Panc1 (cell line): ENCODE data around the gene SV2C. TPM values are rescaled to one million over a fixed set of nuclear protein-coding genes. Genes with fewer than 3 reads are reported as not detected.

ENCODE experiments used
- ATAC-seq: fragments of 200-7000 bp; cut with Tn5 transposase; 2 replicates; pipeline ENCODE4 v1.9.1; 2020; ENCODE audit warnings: mild to moderate bottlenecking, moderate library complexity
- BruUV-seq: library from RNA; stranded (reverse); fragments of 400-500 nt; replicated peaks from 2 replicates; lab custom pipeline; 2021; lab: Mats Ljungman, UMichigan
- CTCF ChIA-PET: fragments of 300-600 bp; sonication (Branson Sonifier 250); formaldehyde crosslinking; loops from one replicate; lab custom pipeline; 2022; ENCODE audit warnings: antibody characterized with exemption; lab: Charles Lee
- POLR2A ChIA-PET: fragments of 300-600 bp; sonication (Branson Sonifier 250); formaldehyde crosslinking; loops from one replicate; lab custom pipeline; 2022; ENCODE audit warnings: antibody characterized with exemption; lab: Charles Lee
- DNase-seq: peaks from one replicate; pipeline ENCODE4 v3.0.0-alpha.2; 2010; ENCODE audit warnings: low read depth, low spot score
- H3K27ac ChIP-seq: 2 replicates; pipeline ENCODE4 v1.5.1; 2011; ENCODE audit warnings: mild to moderate bottlenecking, low read length, inconsistent platforms
- H3K27me3 ChIP-seq: fragments of 200-500 bp; sonication (Bioruptor generic); 2 replicates; pipeline ENCODE4 v1.6.0; 2014; ENCODE audit warnings: low read length, inconsistent platforms; ENCODE audit not compliant: control insufficient read depth, insufficient read depth
- H3K36me3 ChIP-seq: fragments of 200-500 bp; sonication (Bioruptor generic); 2 replicates; pipeline ENCODE4 v1.5.1; 2014; ENCODE audit warnings: inconsistent platforms, mild to moderate bottlenecking, low read length, moderate library complexity; ENCODE audit not compliant: control insufficient read depth, insufficient read depth
- H3K4me1 ChIP-seq: 2 replicates; pipeline ENCODE4 v1.5.1; 2011; ENCODE audit warnings: inconsistent platforms, mild to moderate bottlenecking, low read length, moderate library complexity; ENCODE audit not compliant: control insufficient read depth, insufficient read depth
- H3K4me3 ChIP-seq, 2 experiments: 2 replicates each; pipeline ENCODE4 v1.5.1; 2011 to 2012; ENCODE audit warnings: low read depth in 2 of 2, low read length in 2 of 2, mild to moderate bottlenecking in 2 of 2, inconsistent platforms in 1 of 2, moderate library complexity in 1 of 2
- H3K9me3 ChIP-seq: fragments of 200-500 bp; sonication (Bioruptor generic); 2 replicates; pipeline ENCODE4 v1.5.1; 2014; ENCODE audit warnings: low read depth, mild to moderate bottlenecking, inconsistent platforms, low read length, moderate library complexity; ENCODE audit not compliant: control insufficient read depth, insufficient read depth
- POLR2AphosphoS5 ChIP-seq: IDR thresholded peaks from 2 replicates; pipeline ENCODE4 v1.6.1; 2012; ENCODE audit warnings: mild to moderate bottlenecking, low read depth, low read length, moderate library complexity
- SIN3A ChIP-seq: IDR thresholded peaks from 2 replicates; pipeline ENCODE4 v1.6.1; 2012; ENCODE audit warnings: low read depth, mild to moderate bottlenecking, low read length, moderate library complexity, borderline replicate concordance; ENCODE audit not compliant: insufficient read depth
- TCF7L2 ChIP-seq: IDR thresholded peaks from 2 replicates; pipeline ENCODE4 v1.6.1; 2011; ENCODE audit warnings: mild to moderate bottlenecking, low read depth, low read length, inconsistent platforms
- in situ Hi-C: cut with HindIII; loops from 2 replicates; pipeline ENCODE4 v1.10.0; 2016; ENCODE audit warnings: low sequenced_read_pairs, low pct_unique_long_range_greater_than_20kb
- intact Hi-C: fragments of 100-400 bp; cut with micrococcal nuclease; formaldehyde crosslinking; loops from one replicate; pipeline ENCODE4 v1.10.0; 2022; ENCODE audit not compliant: unreplicated experiment
- total RNA-seq: library from RNA; stranded (reverse); gene quantifications from one replicate; pipeline ENCODE4 v1.2.1, GENCODE V29; 2021; ENCODE audit not compliant: unreplicated experiment
- TF ChIP-seq, protein P1 (sequence below): fragments of 450-650 bp; IDR thresholded peaks from 2 replicates; pipeline ENCODE4 v1.5.1; 2017; ENCODE audit warnings: mild to moderate bottlenecking
- TF ChIP-seq, protein P2 (sequence below), 2 experiments: IDR thresholded peaks; 2 replicates each; pipeline ENCODE4 v1.6.1; 2011 to 2012; ENCODE audit warnings: low read depth in 2 of 2, control low read depth in 1 of 2, low read length in 1 of 2, mild to moderate bottlenecking in 1 of 2, moderate library complexity in 1 of 2; ENCODE audit not compliant: insufficient read depth in 1 of 2

SV2C gene
- total RNA-seq, 1 experiment from 2014 or later: not detected

DNA sequence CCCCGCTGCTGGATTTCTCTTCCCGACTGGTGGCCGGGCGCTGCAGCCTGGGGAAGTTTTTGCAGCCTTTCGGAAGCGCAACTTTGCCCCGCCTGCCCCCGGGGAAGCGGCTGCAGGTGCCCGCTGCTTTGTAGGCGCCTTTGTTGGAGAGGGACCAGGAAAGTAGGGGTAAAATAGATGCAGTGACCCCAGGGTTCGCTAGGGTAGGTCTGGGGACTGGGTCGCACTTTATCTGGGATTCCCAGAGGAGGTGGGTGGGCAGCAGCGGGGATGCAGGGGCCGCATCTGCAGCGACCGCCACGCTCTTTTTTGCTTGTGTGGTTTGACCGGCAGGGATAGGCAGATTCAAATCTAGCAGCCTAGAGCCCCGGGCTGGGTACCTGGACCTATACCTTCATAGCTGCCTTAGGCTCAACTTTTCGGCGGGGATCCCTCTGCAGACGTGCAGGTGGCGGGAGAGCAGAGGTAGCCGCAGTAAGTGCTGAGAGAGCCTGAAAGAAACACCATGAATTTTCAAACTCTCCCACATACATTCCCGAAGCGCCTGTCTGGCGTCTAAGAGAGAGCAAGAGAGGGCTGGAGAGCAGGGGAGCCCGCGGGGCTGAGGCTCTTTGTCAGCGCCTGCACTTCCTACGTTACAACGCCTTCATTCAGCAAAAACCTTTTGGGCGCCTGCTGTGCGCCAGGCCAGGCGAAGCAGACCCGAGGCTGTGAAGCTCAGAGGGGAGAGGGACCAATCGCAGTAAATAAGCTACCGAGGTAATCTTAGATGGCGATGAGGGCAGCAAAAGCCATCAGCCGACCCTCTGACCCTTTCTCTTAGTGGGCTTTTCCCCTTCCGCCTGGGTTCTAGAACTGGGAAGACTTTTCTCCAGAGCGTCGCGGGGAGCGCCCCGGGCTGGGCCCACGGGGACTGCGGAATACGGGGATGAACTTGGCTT is 642 bp downstream of the SV2C start:
- intact Hi-C loops: no loop called here
- ChIA-PET POLR2A (no interaction called here), CTCF (interaction anchor here (0.6 kb wide), 1 partner anchor 27 kb away, joined by 4 read pairs; no protein-coding TSS in a partner anchor)
- no TSS peak for BruUV-seq
- Histone ChIP-seq H3K4me3 (peak overlapping the region; percentile 19 to 37), H3K4me1 (peaks cover 22% of the 10 kb centered on the region), H3K36me3 (no peaks in the 10 kb centered on the region), H3K27me3 (peaks cover 64% of the 10 kb centered on the region), H3K9me3 (no peaks in the 10 kb centered on the region), H3K27ac (no peak overlapping the region)
- DNase-seq (no peak), ATAC-seq (peak; percentile 75)
- in situ Hi-C loops: no loop called here
- TF ChIP-seq, protein P1, sequence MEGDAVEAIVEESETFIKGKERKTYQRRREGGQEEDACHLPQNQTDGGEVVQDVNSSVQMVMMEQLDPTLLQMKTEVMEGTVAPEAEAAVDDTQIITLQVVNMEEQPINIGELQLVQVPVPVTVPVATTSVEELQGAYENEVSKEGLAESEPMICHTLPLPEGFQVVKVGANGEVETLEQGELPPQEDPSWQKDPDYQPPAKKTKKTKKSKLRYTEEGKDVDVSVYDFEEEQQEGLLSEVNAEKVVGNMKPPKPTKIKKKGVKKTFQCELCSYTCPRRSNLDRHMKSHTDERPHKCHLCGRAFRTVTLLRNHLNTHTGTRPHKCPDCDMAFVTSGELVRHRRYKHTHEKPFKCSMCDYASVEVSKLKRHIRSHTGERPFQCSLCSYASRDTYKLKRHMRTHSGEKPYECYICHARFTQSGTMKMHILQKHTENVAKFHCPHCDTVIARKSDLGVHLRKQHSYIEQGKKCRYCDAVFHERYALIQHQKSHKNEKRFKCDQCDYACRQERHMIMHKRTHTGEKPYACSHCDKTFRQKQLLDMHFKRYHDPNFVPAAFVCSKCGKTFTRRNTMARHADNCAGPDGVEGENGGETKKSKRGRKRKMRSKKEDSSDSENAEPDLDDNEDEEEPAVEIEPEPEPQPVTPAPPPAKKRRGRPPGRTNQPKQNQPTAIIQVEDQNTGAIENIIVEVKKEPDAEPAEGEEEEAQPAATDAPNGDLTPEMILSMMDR: no peak
- TF ChIP-seq POLR2AphosphoS5 (no peak), SIN3A (no peak), TCF7L2 (no peak)
- TF ChIP-seq, protein P2, sequence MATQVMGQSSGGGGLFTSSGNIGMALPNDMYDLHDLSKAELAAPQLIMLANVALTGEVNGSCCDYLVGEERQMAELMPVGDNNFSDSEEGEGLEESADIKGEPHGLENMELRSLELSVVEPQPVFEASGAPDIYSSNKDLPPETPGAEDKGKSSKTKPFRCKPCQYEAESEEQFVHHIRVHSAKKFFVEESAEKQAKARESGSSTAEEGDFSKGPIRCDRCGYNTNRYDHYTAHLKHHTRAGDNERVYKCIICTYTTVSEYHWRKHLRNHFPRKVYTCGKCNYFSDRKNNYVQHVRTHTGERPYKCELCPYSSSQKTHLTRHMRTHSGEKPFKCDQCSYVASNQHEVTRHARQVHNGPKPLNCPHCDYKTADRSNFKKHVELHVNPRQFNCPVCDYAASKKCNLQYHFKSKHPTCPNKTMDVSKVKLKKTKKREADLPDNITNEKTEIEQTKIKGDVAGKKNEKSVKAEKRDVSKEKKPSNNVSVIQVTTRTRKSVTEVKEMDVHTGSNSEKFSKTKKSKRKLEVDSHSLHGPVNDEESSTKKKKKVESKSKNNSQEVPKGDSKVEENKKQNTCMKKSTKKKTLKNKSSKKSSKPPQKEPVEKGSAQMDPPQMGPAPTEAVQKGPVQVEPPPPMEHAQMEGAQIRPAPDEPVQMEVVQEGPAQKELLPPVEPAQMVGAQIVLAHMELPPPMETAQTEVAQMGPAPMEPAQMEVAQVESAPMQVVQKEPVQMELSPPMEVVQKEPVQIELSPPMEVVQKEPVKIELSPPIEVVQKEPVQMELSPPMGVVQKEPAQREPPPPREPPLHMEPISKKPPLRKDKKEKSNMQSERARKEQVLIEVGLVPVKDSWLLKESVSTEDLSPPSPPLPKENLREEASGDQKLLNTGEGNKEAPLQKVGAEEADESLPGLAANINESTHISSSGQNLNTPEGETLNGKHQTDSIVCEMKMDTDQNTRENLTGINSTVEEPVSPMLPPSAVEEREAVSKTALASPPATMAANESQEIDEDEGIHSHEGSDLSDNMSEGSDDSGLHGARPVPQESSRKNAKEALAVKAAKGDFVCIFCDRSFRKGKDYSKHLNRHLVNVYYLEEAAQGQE (IDR thresholded peaks at IDR 0.05; ENCODE audit: insufficient read depth in 1 of 2, low read depth in 2 of 2, low read length in 1 of 2): no peak

DNA sequence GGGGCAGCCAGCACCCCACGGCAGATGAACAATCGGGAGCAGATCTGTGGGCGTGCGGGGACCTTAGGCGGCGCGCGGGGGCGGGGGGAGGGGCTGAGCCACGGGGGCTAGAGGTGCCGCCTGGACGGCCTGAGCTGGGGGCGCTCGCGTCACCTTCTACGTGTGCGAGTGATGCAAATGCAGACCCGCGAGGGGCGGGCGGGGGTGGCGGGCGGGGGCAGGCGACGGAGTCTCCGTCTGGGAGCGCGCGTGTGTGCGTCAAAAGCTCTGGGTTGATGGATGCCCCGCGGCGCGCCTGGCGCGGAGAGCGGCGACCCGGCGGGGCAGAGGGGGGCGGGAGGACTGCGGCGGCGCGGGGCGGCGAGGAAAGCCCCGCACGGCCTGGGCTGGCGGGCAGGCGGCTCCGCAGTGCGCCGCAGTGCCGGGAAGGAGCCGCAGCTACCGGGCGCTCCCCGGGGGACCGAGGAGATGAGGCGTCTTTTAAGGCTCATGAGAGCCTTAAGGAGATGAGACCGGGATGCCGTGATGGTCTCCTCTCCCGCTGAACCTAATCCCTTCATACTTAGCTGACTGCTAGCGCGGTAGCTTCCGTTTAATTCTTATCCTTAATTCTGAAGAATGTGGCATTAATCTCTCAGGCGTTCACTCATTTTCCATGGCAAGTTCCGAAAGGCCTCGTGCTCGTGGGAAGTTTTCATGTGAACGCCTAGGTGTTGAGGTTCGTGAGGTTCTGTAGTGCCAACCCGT is 1.5 kb downstream of the SV2C start:
- POLR2A ChIA-PET: no interaction called here

More for the DNA sequence above, 1.5 kb downstream of the SV2C start:
- Histone ChIP-seq H3K36me3 (no peaks in the 10 kb centered on the region), H3K9me3 (no peaks in the 10 kb centered on the region), H3K4me3 (peak overlapping the region in 1 of 2 experiments; percentile 19; a peak in 2 of 4 replicates), H3K27me3 (peaks cover 58% of the 10 kb centered on the region), H3K27ac (no peak overlapping the region), H3K4me1 (peaks cover 22% of the 10 kb centered on the region)
- intact Hi-C loops (no loop called here), in situ Hi-C loops (no loop called here)
- no peak for DNase-seq
- ATAC-seq: no peak
- no TSS peak for BruUV-seq
- CTCF ChIA-PET: interaction anchor here (0.6 kb wide), 1 partner anchor 28 kb away, joined by 4 read pairs; no protein-coding TSS in a partner anchor
- TF ChIP-seq POLR2AphosphoS5 (no peak), SIN3A (no peak), TCF7L2 (no peak)
- TF ChIP-seq, protein P1: no peak
- TF ChIP-seq, protein P2 (IDR thresholded peaks at IDR 0.05; ENCODE audit: insufficient read depth in 1 of 2, low read depth in 2 of 2, low read length in 1 of 2): no peak
